Parathyroid adenoma (tissue), 2 donors: ENCODE results near the gene SLC25A22.

Experiments used
- H2AFZ ChIP-seq: fragments of 300-600 bp; sonication (generic); one replicate; pipeline ENCODE4 v1.7.0; 2017; ENCODE audit warnings: antibody characterized with exemption, mild to moderate bottlenecking
- H3K27ac ChIP-seq: fragments of 300-600 bp; sonication (generic); one replicate; pipeline ENCODE4 v1.7.0; 2017
- H3K27me3 ChIP-seq: fragments of 300-600 bp; sonication (generic); one replicate; pipeline ENCODE4 v1.7.0; 2017; ENCODE audit warnings: low read length; ENCODE audit not compliant: control insufficient read depth, insufficient read depth
- H3K36me3 ChIP-seq: fragments of 300-600 bp; sonication (generic); one replicate; pipeline ENCODE4 v1.7.0; 2017; ENCODE audit warnings: low read length; ENCODE audit not compliant: control insufficient read depth, insufficient read depth
- H3K4me1 ChIP-seq: fragments of 300-600 bp; sonication (generic); one replicate; pipeline ENCODE4 v1.7.0; 2017; ENCODE audit warnings: control low read depth
- H3K4me2 ChIP-seq: fragments of 300-600 bp; sonication (generic); one replicate; pipeline ENCODE4 v1.7.0; 2017; ENCODE audit warnings: low read length
- H3K4me3 ChIP-seq: fragments of 300-600 bp; sonication (generic); one replicate; pipeline ENCODE4 v1.7.0; 2017; ENCODE audit warnings: low read depth, low read length
- H3K79me2 ChIP-seq: fragments of 300-600 bp; sonication (generic); one replicate; pipeline ENCODE4 v1.7.0; 2017; ENCODE audit warnings: control low read depth
- H3K9ac ChIP-seq: fragments of 300-600 bp; sonication (generic); one replicate; pipeline ENCODE4 v1.7.0; 2017; ENCODE audit warnings: mild to moderate bottlenecking
- H3K9me3 ChIP-seq: fragments of 300-600 bp; sonication (generic); one replicate; pipeline ENCODE4 v1.7.0; 2017; ENCODE audit warnings: low read length; ENCODE audit not compliant: control insufficient read depth
- CTCF ChIP-seq: fragments of 300-600 bp; sonication (generic); IDR thresholded peaks from one replicate; pipeline ENCODE4 v1.7.0; 2017; ENCODE audit warnings: antibody characterized with exemption, mild to moderate bottlenecking
- donor health status: primary hyperparathyroidism.

Gene SLC25A22

DNA sequence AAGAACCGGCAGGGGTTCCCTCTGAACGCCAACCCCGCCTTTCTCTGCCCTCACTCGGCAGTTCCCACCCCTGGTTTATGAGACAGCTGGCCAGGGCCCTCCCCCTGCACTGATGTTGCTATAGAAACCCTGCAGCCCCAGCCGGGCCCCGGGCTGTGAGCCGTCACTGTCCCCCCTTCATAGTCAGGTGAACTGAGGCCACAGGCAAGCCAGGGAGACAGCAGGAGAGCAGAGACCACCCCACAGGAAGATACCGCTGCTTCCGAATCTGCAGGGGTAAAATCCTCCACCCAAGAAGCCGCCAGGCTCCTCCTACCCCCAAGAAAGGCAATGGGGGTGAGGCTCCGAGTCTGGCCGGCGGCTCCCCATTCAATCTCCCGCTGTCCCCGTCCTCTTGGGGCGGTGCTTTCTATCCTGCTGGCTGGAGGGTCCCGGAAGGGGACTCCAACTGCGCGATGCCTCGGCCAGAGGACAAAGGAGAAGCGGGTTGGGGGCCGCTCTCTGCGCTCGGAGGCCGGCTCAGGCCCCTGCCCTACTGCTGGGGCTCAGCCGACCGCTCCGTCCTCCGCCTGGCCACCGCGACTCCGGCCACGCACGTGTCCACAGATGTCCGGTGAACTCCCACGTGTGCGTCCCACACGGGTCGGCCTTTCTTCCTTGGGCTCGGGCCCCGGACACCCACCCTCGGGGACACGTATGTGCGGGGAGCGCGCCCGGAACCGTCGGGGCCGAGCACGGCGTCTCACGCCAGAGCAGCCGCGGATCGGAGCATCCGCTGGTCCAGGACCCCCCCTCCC is 587 bp downstream of the SLC25A22 start:
- no peaks in the 10 kb centered on the region for H3K36me3 ChIP-seq
- H3K9ac ChIP-seq = no peak overlapping the region
- no peaks in the 10 kb centered on the region for H3K27me3 ChIP-seq
- H3K9me3 ChIP-seq = no peaks in the 10 kb centered on the region
- peak overlapping the region; percentile 48 for H3K4me3 ChIP-seq
- H3K79me2 ChIP-seq = no peaks in the 10 kb centered on the region
- H3K27ac ChIP-seq = peak overlapping the region; percentile 42
- no peak for TF ChIP-seq CTCF
- H2AFZ ChIP-seq = peak overlapping the region; percentile 67
- peaks cover 4% of the 10 kb centered on the region for H3K4me1 ChIP-seq
- peak overlapping the region; percentile 69 for H3K4me2 ChIP-seq

GRCh38 chr11:796565-797295 is 1.4 kb downstream of the SLC25A22 start:
- H3K4me1 ChIP-seq = peaks cover 4% of the 10 kb centered on the region

DNA sequence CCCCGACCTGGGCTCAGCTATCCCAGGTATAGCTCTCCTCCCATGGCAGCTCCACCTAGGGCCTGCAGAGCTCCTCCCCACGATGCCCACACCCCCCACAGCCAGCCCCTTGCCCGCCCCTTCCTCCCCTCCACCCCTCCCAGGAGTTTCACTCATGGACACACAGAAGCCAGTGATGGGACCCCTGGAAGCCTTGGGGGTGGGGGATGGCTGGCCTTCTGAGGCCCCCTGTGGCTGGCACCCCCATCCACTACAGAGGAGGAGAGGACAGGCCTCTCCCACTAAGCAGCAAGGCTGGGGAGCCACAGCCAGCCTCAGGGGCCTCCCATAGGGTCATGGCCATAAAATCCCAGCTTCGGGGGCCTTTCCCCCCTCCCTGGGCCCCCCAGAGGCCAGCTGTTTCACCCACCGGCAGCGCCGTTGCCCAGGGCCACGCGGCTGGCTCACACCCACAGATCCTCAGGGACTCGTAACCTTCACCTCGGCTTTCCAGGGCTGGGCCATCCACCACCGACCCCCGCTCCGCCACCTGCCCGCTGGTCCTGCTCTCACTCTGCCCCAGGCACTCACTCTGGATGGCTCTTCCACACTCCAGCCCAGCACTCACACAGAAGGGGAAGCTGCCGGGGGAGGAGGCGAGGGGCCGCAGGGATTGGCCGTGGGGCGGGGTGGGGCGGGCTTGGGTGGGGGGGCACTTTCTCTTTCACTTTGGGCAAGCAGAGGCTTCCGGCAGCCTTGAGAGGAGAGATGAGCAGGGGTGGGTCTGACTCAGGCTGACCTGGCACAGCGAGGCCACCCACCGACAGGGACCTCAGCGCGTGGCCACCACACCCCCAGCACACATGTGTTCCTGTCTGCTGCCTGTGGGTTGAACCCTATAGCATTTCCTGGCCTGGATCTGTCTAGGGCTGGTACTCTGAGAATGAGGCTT is 2.2 kb downstream of the SLC25A22 start:
- H2AFZ ChIP-seq = no peak overlapping the region
- no peak overlapping the region for H3K27ac ChIP-seq
- H3K4me1 ChIP-seq = peaks cover 4% of the 10 kb centered on the region
- H3K4me2 ChIP-seq = peak overlapping the region; percentile 42
- H3K79me2 ChIP-seq = no peaks in the 10 kb centered on the region
- no peaks in the 10 kb centered on the region for H3K36me3 ChIP-seq
- H3K9ac ChIP-seq = no peak overlapping the region
- H3K27me3 ChIP-seq = no peaks in the 10 kb centered on the region
- H3K9me3 ChIP-seq = no peaks in the 10 kb centered on the region
- no peak for TF ChIP-seq CTCF
- H3K4me3 ChIP-seq = no peak overlapping the region

More at GRCh38 chr11:796565-797295, 1.4 kb downstream of the SLC25A22 start:
- peak overlapping the region; percentile 42 for H3K27ac ChIP-seq
- H3K27me3 ChIP-seq = no peaks in the 10 kb centered on the region
- H3K36me3 ChIP-seq = no peaks in the 10 kb centered on the region
- no peaks in the 10 kb centered on the region for H3K9me3 ChIP-seq
- peak overlapping the region; percentile 67 for H2AFZ ChIP-seq
- no peak for TF ChIP-seq CTCF
- peak overlapping the region; percentile 48 for H3K4me3 ChIP-seq
- no peaks in the 10 kb centered on the region for H3K79me2 ChIP-seq
- no peak overlapping the region for H3K9ac ChIP-seq
- peak overlapping the region; percentile 69 for H3K4me2 ChIP-seq

DNA sequence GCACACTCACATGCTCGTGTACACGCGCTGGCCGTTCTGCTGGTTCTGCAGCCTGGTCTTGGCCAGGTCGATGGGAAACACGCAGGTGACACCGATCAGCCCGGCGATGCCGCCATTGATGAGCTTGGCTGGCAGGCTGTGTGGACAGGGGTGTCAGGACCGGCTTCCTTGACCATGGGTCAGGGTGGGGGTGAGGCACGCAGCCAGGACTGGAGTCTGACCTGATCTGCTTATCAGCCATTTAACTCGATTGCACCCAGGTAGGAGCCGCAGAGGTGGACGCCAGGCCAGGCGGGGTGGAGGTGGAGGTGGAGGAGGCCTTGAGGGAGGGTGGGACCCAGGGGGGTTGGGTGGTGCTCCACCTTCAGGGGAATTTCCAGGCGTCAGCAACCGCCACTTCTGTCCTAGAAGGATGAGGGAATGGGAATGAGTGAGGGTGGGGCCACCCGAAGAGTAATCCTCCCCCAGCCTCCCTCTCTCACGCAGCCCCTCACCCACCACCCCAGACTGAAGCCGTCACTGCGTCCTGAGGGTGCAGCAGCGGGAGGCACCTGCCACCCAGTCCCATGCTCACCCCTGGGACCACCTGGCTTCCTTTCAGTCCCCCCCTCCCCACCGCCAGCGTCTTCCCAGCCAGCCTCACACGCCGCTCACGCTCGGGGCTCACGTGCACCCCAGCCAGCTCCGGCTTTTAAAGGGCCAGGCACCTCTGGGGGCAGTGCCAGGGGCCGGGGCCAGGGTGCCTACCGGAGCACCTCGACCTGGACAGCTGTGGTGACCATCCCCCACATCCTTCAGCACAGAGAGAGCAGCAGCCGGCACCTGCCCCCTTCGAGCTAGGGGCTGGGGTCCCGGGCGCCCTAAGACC is 3.1 kb downstream of the SLC25A22 start:
- Histone ChIP-seq H3K4me2 (no peak overlapping the region), H3K4me1 (peaks cover 4% of the 10 kb centered on the region), H3K27me3 (no peaks in the 10 kb centered on the region), H3K79me2 (no peaks in the 10 kb centered on the region), H3K36me3 (no peaks in the 10 kb centered on the region), H3K9ac (no peak overlapping the region), H3K4me3 (no peak overlapping the region), H3K27ac (no peak overlapping the region), H3K9me3 (no peaks in the 10 kb centered on the region), H2AFZ (no peak overlapping the region)
- no peak for TF ChIP-seq CTCF
